Right atrium auricular region (tissue), 2 donors: ENCODE data around the gene PUS10. TPM values are rescaled to one million over a fixed set of nuclear protein-coding genes. Genes with fewer than 3 reads are reported as not detected.

Experiments
- DNase-seq: peaks from one replicate; pipeline ENCODE4 v3.0.0-alpha.2; 2019; ENCODE audit warnings: low spot score
- H3K27ac ChIP-seq, 2 donors: fragments of 200-600 bp; sonication (generic); 1 replicate in 1 of 2; 2 replicates in 1 of 2; pipeline ENCODE4 v1.5.1; 2016 to 2019
- H3K27me3 ChIP-seq, 2 donors: fragments of 200-600 bp; sonication (generic); one replicate each; pipeline versions ENCODE4 v1.5.1 to v1.6.0; 2017 to 2019
- H3K36me3 ChIP-seq: fragments of 200-600 bp; sonication (generic); one replicate; pipeline ENCODE4 v1.5.1; 2016
- H3K4me1 ChIP-seq, 2 donors: fragments of 200-600 bp; sonication (generic); one replicate each; pipeline versions ENCODE4 v1.5.1 to v1.6.0; 2017 to 2019
- H3K4me3 ChIP-seq, 2 donors: fragments of 200-600 bp; sonication (generic); 1 replicate in 1 of 2; 2 replicates in 1 of 2; pipeline ENCODE4 v1.5.1; 2017 to 2019; ENCODE audit warnings: mild to moderate bottlenecking in 1 of 2, moderate library complexity in 1 of 2
- H3K9me3 ChIP-seq, 2 donors: fragments of 200-600 bp; sonication (generic); one replicate each; pipeline ENCODE4 v1.5.1; 2019
- total RNA-seq, 2 donors: library from RNA; depleted of rRNA; stranded (reverse); fragments of >200 nt; gene quantifications; one replicate each; pipeline ENCODE4 v1.1.0, GENCODE V29; 2016
- TF ChIP-seq, protein P1 (sequence below), 2 donors: fragments of 200-600 bp; sonication (generic); IDR thresholded peaks; one replicate each; pipeline ENCODE4 v1.5.1; 2019; ENCODE audit warnings: antibody characterized with exemption in 2 of 2

The PUS10 gene, protein sequence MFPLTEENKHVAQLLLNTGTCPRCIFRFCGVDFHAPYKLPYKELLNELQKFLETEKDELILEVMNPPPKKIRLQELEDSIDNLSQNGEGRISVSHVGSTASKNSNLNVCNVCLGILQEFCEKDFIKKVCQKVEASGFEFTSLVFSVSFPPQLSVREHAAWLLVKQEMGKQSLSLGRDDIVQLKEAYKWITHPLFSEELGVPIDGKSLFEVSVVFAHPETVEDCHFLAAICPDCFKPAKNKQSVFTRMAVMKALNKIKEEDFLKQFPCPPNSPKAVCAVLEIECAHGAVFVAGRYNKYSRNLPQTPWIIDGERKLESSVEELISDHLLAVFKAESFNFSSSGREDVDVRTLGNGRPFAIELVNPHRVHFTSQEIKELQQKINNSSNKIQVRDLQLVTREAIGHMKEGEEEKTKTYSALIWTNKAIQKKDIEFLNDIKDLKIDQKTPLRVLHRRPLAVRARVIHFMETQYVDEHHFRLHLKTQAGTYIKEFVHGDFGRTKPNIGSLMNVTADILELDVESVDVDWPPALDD
- 1 to 10 TPM; 1.8 to 4.6 TPM for total RNA-seq

DNA sequence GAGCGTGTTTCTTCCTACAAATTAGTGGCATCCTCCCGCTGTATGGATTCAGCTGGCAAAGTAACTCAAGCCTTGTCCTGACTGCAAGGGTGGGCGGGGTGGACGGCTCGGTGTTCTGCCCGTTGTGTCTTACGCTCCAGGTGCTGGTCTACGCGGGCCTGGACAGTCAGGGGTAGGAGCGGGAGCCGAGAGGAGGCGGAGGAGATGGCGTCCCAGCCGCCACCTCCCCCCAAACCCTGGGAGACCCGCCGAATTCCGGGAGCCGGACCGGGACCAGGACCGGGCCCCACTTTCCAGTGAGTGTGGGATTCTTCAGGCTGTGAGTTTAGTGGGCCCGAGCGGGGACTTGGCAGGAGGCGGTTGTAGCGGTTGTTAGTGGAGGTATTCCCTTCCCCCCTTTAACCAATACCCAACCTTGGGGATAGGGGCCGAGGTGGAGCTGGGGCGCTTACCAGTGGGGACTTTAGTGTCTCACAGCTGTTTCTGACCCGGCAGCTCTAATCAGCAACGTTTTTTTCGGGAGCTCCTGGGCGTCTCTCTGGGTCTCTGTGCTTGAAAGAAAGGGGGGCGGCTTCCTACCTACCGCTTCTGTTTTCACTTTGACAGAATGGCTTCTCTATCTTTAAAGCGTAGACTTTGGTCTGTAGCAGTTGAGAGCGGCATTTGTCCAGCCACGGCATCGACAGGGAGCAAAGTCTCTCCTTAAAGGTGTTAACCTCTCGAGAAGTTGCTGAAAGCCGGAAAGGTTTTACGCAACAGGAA, at the start of gene PUS10, which contains the start of gene PEX13:
TSS of gene PUS10 (minus strand) at position 700 of the 762 bp plus-strand sequence. CDS start 6,365 bp downstream, outside the sequence.
TSS of gene PEX13 (plus strand) at position 165 of the 762 bp plus-strand sequence. CDS start at position 205, 40 bp downstream.
- peak within 1 kb of the TSS; percentile 89 to 90 for H3K4me3 ChIP-seq
- no peaks in the 10 kb centered on the region for H3K9me3 ChIP-seq
- no peaks in the 10 kb centered on the region for H3K36me3 ChIP-seq
- DNase-seq, result peak; percentile 79
- TF ChIP-seq, protein P1, sequence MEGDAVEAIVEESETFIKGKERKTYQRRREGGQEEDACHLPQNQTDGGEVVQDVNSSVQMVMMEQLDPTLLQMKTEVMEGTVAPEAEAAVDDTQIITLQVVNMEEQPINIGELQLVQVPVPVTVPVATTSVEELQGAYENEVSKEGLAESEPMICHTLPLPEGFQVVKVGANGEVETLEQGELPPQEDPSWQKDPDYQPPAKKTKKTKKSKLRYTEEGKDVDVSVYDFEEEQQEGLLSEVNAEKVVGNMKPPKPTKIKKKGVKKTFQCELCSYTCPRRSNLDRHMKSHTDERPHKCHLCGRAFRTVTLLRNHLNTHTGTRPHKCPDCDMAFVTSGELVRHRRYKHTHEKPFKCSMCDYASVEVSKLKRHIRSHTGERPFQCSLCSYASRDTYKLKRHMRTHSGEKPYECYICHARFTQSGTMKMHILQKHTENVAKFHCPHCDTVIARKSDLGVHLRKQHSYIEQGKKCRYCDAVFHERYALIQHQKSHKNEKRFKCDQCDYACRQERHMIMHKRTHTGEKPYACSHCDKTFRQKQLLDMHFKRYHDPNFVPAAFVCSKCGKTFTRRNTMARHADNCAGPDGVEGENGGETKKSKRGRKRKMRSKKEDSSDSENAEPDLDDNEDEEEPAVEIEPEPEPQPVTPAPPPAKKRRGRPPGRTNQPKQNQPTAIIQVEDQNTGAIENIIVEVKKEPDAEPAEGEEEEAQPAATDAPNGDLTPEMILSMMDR (IDR thresholded peaks at IDR 0.05), result no peak
- H3K27me3 ChIP-seq, result no peaks in the 10 kb centered on the region
- H3K4me1 ChIP-seq, result peaks cover 0 to 25% of the 10 kb centered on the region in 2 donors
- peak within 1 kb of the TSS; percentile 89 to 93 for H3K27ac ChIP-seq

DNA sequence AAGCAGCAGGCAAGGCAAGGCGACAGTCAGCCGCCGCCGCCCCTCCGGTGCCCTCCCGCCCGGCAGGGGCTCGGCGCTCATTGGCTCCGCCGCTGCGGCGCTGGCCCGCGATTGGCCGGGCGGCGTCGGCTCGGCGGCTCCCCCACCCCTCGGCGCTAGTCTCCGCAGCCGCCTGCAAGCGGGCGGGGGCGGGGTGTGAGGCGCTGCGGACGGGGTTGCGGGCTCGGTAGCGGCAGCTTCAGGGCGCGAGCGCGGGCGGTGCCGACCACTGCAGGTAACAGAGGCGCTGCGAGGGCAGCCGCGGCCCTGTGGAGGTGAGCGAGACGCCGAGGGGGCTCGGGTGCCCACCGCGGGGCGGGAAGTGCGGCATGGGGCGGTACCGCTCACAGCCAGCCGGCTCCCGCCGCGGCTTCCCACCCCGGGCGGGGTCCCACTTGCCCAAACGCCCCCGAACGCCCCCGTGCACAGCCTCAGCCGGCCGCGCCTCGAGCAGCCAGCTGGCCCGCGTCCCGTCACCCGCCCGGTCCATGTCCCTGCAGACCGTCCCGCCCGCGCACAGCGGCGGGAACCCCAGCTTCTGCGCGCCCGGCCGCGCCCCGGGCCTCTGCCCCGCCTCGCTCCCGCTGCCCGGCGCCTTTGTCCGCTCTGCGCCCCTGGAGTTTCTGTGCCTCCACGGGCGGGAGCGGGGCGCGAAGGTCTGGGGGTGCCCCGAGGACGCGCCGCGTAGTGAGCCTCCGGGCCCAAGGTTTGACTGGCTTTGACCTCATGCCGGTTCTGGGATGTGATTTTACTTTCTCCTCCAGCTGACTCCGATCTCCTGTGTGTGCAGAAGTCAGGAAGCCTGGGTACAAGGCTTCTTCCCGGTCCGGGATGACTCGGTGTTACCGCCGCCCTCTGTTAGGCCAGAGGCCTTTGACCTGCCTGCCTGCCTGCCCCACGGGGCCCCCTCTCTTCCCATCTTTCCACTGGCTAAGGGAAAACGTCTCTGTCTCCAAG, 48.0 kb upstream of the PUS10 start, which contains the start of gene SANBR:
TSS of gene SANBR (plus strand) at position 158 of the 996 bp plus-strand sequence. CDS start 4,480 bp downstream, outside the sequence.
- Histone ChIP-seq H3K36me3 (no peaks in the 10 kb centered on the region), H3K9me3 (no peaks in the 10 kb centered on the region), H3K4me1 (peaks cover 0 to 6% of the 10 kb centered on the region in 2 donors), H3K4me3 (peak within 1 kb of the TSS; percentile 85 to 97), H3K27me3 (no peaks in the 10 kb centered on the region), H3K27ac (peak within 1 kb of the TSS; percentile 82)
- TF ChIP-seq, protein P1 (IDR thresholded peaks at IDR 0.05), result no peak
- DNase-seq, result peak; percentile 89

DNA sequence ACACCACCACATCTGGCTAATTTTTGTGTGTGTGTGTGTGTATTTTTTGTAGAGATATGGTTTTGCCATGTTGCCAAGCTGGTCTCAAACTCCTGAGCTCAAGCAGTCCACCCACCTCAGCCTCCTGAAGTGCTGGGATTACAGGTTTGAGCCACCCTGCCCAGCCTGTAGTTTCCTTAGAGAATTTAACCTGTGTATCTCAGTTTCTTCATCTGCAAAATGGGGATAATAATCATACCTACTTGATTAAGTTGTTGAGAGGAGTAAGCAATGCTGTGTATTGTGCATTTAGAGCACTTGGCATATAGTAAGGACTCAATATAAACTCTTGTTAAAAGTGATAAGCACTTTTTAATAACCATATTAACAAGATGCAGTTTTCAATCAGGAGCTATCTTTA, 41.3 kb upstream of the PUS10 start:
- Histone ChIP-seq H3K36me3 (no peaks in the 10 kb centered on the region), H3K27me3 (no peaks in the 10 kb centered on the region), H3K4me3 (no peak overlapping the region), H3K4me1 (peaks cover 0 to 5% of the 10 kb centered on the region in 2 donors), H3K27ac (no peak overlapping the region), H3K9me3 (no peaks in the 10 kb centered on the region)
- no peak for DNase-seq
- TF ChIP-seq, protein P1 (IDR thresholded peaks at IDR 0.05), result no peak

DNA sequence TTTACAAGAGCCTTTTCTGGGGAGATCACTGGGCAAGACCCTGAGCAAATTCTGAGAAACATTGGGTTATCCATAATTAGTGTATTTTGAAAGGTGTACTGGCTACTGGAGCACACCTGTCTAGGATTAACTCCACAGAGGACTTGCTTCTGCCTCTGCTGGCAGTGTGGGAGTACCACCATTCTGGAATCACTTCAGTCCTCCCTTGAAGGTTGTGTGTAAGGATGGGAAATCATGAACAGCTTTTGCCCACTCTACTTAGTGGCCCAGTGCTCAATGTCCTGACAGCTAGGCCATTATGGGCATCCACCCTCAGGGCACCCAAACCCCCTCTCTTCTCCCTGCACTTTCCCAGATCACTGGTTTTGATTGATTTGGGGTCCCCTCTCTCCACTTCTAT, 39.5 kb upstream of the PUS10 start:
- no peaks in the 10 kb centered on the region for H3K9me3 ChIP-seq
- H3K4me3 ChIP-seq, result no peak overlapping the region
- no peak overlapping the region for H3K27ac ChIP-seq
- TF ChIP-seq, protein P1 (IDR thresholded peaks at IDR 0.05), result no peak
- H3K4me1 ChIP-seq, result peaks cover 0 to 5% of the 10 kb centered on the region in 2 donors
- H3K27me3 ChIP-seq, result no peaks in the 10 kb centered on the region
- peaks cover 10% of the 10 kb centered on the region for H3K36me3 ChIP-seq
- DNase-seq, result no peak

DNA sequence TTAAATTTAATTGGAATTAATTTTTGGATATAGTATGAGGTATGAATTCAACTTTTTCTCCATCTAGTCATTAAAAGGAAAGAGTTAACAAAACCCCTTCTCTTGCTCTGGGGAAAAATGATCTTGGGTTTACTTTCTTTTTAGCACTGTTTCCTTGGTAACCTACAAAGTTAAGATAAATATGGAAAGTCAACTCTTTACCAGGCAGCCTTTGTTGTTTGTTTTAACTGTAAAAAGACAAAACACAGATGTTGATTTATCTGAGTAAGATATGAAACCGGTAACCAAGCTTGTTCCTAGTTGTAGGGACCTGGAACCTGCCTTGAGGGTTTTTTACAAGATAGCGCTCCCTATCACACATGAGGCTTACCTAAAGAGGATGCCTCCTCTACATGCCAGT, 37.5 kb upstream of the PUS10 start:
- Histone ChIP-seq H3K4me1 (peaks cover 0 to 5% of the 10 kb centered on the region in 2 donors), H3K36me3 (peaks cover 18% of the 10 kb centered on the region), H3K9me3 (no peaks in the 10 kb centered on the region), H3K4me3 (no peak overlapping the region), H3K27me3 (no peaks in the 10 kb centered on the region), H3K27ac (no peak overlapping the region)
- DNase-seq, result no peak
- TF ChIP-seq, protein P1 (IDR thresholded peaks at IDR 0.05), result no peak
